H1 (cell line): ENCODE measurements around the gene CTNND2. TPM values are rescaled to one million over a fixed set of nuclear protein-coding genes. Genes with fewer than 3 reads are reported as not detected.

Experiments
- CTCF ChIA-PET: fragments of 300-600 bp; sonication (Branson Sonifier 250); formaldehyde crosslinking; loops from one replicate; lab custom pipeline; 2021; ENCODE audit not compliant: partially characterized antibody; lab: Charles Lee
- POLR2A ChIA-PET: fragments of 300-600 bp; sonication (Branson Sonifier 250); formaldehyde crosslinking; loops from one replicate; lab custom pipeline; 2021; ENCODE audit warnings: inconsistent platforms; ENCODE audit not compliant: partially characterized antibody; lab: Charles Lee
- DNase-seq, 2 experiments: peaks; one replicate each; pipeline versions ENCODE4 v3.0.0 to v3.0.0-alpha.2; 2010 to 2022; ENCODE audit warnings: low spot score in 2 of 2, low read depth in 1 of 2, mixed read lengths in 1 of 2
- FAIRE-seq: peaks from 2 replicates; lab custom pipeline; 2011; peaks lifted over from hg19 to GRCh38; lab: Jason Lieb, UNC
- H2AFZ ChIP-seq: 2 replicates; pipeline ENCODE4 v1.8.1; 2012; ENCODE audit warnings: low read length, inconsistent platforms
- H2AK5ac ChIP-seq: 2 replicates; pipeline ENCODE4 v1.6.1; 2013; ENCODE audit warnings: low read depth, low read length
- H2BK120ac ChIP-seq: replicated peaks from 2 replicates; pipeline ENCODE3; 2013; ENCODE audit warnings: low read depth, low read length, inconsistent platforms
- H2BK12ac ChIP-seq: 2 replicates; pipeline ENCODE4 v1.6.1; 2013; ENCODE audit warnings: low read depth, low read length
- H2BK15ac ChIP-seq: 2 replicates; pipeline ENCODE4 v1.6.1; 2013; ENCODE audit warnings: low read length
- H2BK20ac ChIP-seq: 2 replicates; pipeline ENCODE4 v1.6.1; 2013; ENCODE audit warnings: low read length
- H2BK5ac ChIP-seq: 2 replicates; pipeline ENCODE4 v1.6.1; 2013; ENCODE audit warnings: low read depth, low read length
- H3K14ac ChIP-seq: 2 replicates; pipeline ENCODE4 v1.6.1; 2013; ENCODE audit warnings: inconsistent platforms; ENCODE audit not compliant: insufficient read length
- H3K18ac ChIP-seq: 2 replicates; pipeline ENCODE4 v1.6.1; 2013; ENCODE audit warnings: low read length; ENCODE audit errors: extremely low read depth
- H3K23ac ChIP-seq: 2 replicates; pipeline ENCODE4 v1.6.1; 2013; ENCODE audit warnings: inconsistent platforms; ENCODE audit not compliant: insufficient read length
- H3K23me2 ChIP-seq: 2 replicates; pipeline ENCODE4 v1.6.1; 2013; ENCODE audit warnings: low read depth, low read length
- H3K27ac ChIP-seq: 2 replicates; pipeline ENCODE4 v1.6.1; 2011; ENCODE audit warnings: low read depth, low read length, inconsistent platforms
- H3K27me3 ChIP-seq, 4 experiments: replicated peaks in 1 of 4; 1 replicate in 1 of 4; 2 replicates in 3 of 4; pipeline versions ENCODE4 v1.6.1 to v1.8.1; 2011 to 2013; ENCODE audit warnings: low read length in 3 of 4, mild to moderate bottlenecking in 3 of 4, inconsistent platforms in 2 of 4, mixed read lengths in 2 of 4, moderate library complexity in 1 of 4; ENCODE audit not compliant: control insufficient read depth in 3 of 4, insufficient read depth in 3 of 4; ENCODE audit errors: extremely low read depth in 1 of 4
- H3K36me3 ChIP-seq, 4 experiments: 2 replicates each; pipeline versions ENCODE4 v1.6.1 to v1.8.1; 2011 to 2013; ENCODE audit warnings: mild to moderate bottlenecking in 4 of 4, low read length in 3 of 4, moderate library complexity in 2 of 4, control low read depth in 1 of 4, inconsistent platforms in 1 of 4; ENCODE audit not compliant: insufficient read depth in 4 of 4, control insufficient read depth in 2 of 4
- H3K4ac ChIP-seq: replicated peaks from 2 replicates; pipeline ENCODE3; 2013; ENCODE audit warnings: low read length, low read depth, mixed read lengths, inconsistent platforms; ENCODE audit not compliant: insufficient read length
- H3K4me1 ChIP-seq, 4 experiments: replicated peaks in 1 of 4; 1 replicate in 1 of 4; 2 replicates in 3 of 4; pipeline versions ENCODE4 v1.6.1 to v1.8.1; 2011 to 2013; ENCODE audit warnings: low read length in 3 of 4, inconsistent platforms in 2 of 4, mixed read lengths in 1 of 4; ENCODE audit not compliant: insufficient read depth in 4 of 4, control insufficient read depth in 3 of 4
- H3K4me2 ChIP-seq, 2 experiments: 2 replicates each; pipeline versions ENCODE4 v1.6.1 to v1.8.1; 2011 to 2013; ENCODE audit warnings: low read depth in 2 of 2, low read length in 2 of 2, control low read depth in 1 of 2, inconsistent platforms in 1 of 2, mild to moderate bottlenecking in 1 of 2; ENCODE audit not compliant: insufficient read depth in 1 of 2
- H3K4me3 ChIP-seq, 4 experiments: fragments of 200-600, 300-600 bp in 1 of 4; sonication (generic), shearing (Covaris generic), sonication (Bioruptor Twin) in 1 of 4; 2 replicates each; pipeline versions ENCODE4 v1.5.1 to v1.8.1; 2011 to 2016; ENCODE audit warnings: low read length in 4 of 4, low read depth in 3 of 4, control low read depth in 2 of 4, inconsistent platforms in 2 of 4, mild to moderate bottlenecking in 2 of 4, mixed read lengths in 1 of 4, moderate library complexity in 1 of 4; ENCODE audit not compliant: insufficient read depth in 2 of 4; ENCODE audit errors: extremely low read depth in 1 of 4
- H3K56ac ChIP-seq: replicated peaks from 2 replicates; pipeline ENCODE3; 2013; ENCODE audit warnings: low read depth, mild to moderate bottlenecking, mixed read lengths, low read length, inconsistent platforms; ENCODE audit not compliant: insufficient read length
- H3K79me1 ChIP-seq: 2 replicates; pipeline ENCODE4 v1.6.1; 2013; ENCODE audit warnings: low read depth, low read length, control low read depth
- H3K79me2 ChIP-seq, 2 experiments: 2 replicates each; pipeline versions ENCODE4 v1.6.1 to v1.8.1; 2012 to 2013; ENCODE audit warnings: low read length in 2 of 2, mild to moderate bottlenecking in 2 of 2, inconsistent platforms in 1 of 2; ENCODE audit not compliant: insufficient read depth in 2 of 2, control insufficient read depth in 1 of 2
- H3K9ac ChIP-seq, 4 experiments: replicated peaks in 1 of 4; 1 replicate in 1 of 4; 2 replicates in 3 of 4; pipeline versions ENCODE4 v1.6.1 to v1.8.1; 2011 to 2013; ENCODE audit warnings: low read depth in 3 of 4, low read length in 3 of 4, control low read depth in 2 of 4, mild to moderate bottlenecking in 2 of 4, moderate library complexity in 2 of 4, inconsistent platforms in 1 of 4; ENCODE audit errors: extremely low read depth in 1 of 4
- H3K9me3 ChIP-seq, 2 experiments: 2 replicates each; pipeline versions ENCODE4 v1.6.1 to v1.8.1; 2012 to 2013; ENCODE audit warnings: mild to moderate bottlenecking in 2 of 2, moderate library complexity in 2 of 2, control low read depth in 1 of 2, inconsistent platforms in 1 of 2, low read depth in 1 of 2, low read length in 1 of 2, mixed read lengths in 1 of 2; ENCODE audit not compliant: insufficient read depth in 2 of 2
- H4K20me1 ChIP-seq, 2 experiments: replicated peaks in 1 of 2; 2 replicates each; pipeline versions ENCODE3 to v1.8.1; 2011 to 2013; ENCODE audit warnings: inconsistent platforms in 2 of 2, low read length in 2 of 2, mild to moderate bottlenecking in 1 of 2; ENCODE audit not compliant: insufficient read depth in 2 of 2, control insufficient read depth in 1 of 2
- H4K5ac ChIP-seq: 2 replicates; pipeline ENCODE4 v1.6.1; 2013; ENCODE audit warnings: low read length, low read depth, mixed read lengths, inconsistent platforms; ENCODE audit not compliant: insufficient read length
- H4K8ac ChIP-seq: 2 replicates; pipeline ENCODE4 v1.8.0; 2013; ENCODE audit warnings: mild to moderate bottlenecking, moderate library complexity, low read length, inconsistent platforms; ENCODE audit not compliant: insufficient read depth; ENCODE audit errors: extremely low read depth
- H4K91ac ChIP-seq: replicated peaks from 2 replicates; pipeline ENCODE3; 2013; ENCODE audit warnings: low read length, mixed read lengths, inconsistent platforms; ENCODE audit not compliant: insufficient read length
- CREB1 ChIP-seq: IDR thresholded peaks from 2 replicates; pipeline ENCODE4 v1.6.1; 2012; ENCODE audit warnings: inconsistent platforms
- WGBS, 2 experiments: shearing (Covaris generic) in 1 of 2; methylation state at CpG; one replicate each; pipeline versions ENCODE4 v1.1.6 to v1.1.7; 2013 to 2015; ENCODE audit warnings: low lambda C conversion rate in 2 of 2, mixed read lengths in 2 of 2, inconsistent platforms in 1 of 2, low coverage in 1 of 2, missing lambda C conversion rate in 1 of 2; ENCODE audit not compliant: insufficient replicate concordance in 2 of 2, insufficient coverage in 1 of 2, insufficient read length in 1 of 2; ENCODE audit errors: extremely low coverage in 1 of 2, missing lambda C conversion rate in 1 of 2; 5-methylcytosine and 5-hydroxymethylcytosine counted together
- polyA plus RNA-seq, 7 experiments: library from polyadenylated mRNA; depleted of rRNA in 3 of 7; stranded (reverse) in 5 of 7; unstranded in 2 of 7; fragments of >200 nt in 5 of 7; fragments of 200-250 nt in 2 of 7; gene quantifications; 1 replicate in 5 of 7; 2 replicates in 1 of 7; 4 replicates in 1 of 7; pipeline versions ENCODE4 v1.2.1 to v1.2.3, GENCODE V29; 2011 to 2013; ENCODE audit warnings: missing spikeins in 2 of 7, mixed read lengths in 2 of 7
- total RNA-seq: library from RNA; stranded (reverse); fragmentation: NEBNext Ultra II Directional; extraction: Animal tissue kit (Norgen Biotek cat#: 25700); gene quantifications from 2 replicates; pipeline ENCODE4 v1.2.1, GENCODE V29; 2021

The CTNND2 gene
- total and polyA plus RNA-seq, 2 of the 8 experiments (the other 6 are each of a cell fraction or from before 2014, with no cell fraction given): 7.4 to 14.2 TPM

- no peak overlapping the region for H3K18ac ChIP-seq
- H3K23me2 ChIP-seq: no peaks in the 10 kb centered on the region
- no peak for TF ChIP-seq CREB1
- H3K4me1 ChIP-seq: peaks cover 0 to 14% (median 3%) of the 10 kb centered on the region in 4 experiments; a peak in 5 of 7 replicates
- no peak overlapping the region for H3K9ac ChIP-seq
- no peak overlapping the region for H4K5ac ChIP-seq
- H4K8ac ChIP-seq: no peak overlapping the region
- no peak overlapping the region for H3K56ac ChIP-seq
- peak overlapping the region; percentile 89 for H3K14ac ChIP-seq
- no peaks in the 10 kb centered on the region for H3K9me3 ChIP-seq
- POLR2A ChIA-PET: no interaction called here
- peak overlapping the region; percentile 39 for H4K91ac ChIP-seq
- no peaks in the 10 kb centered on the region for H3K27me3 ChIP-seq
- no peak overlapping the region for H3K4ac ChIP-seq
- no peak overlapping the region for H2BK20ac ChIP-seq
- H3K27ac ChIP-seq: no peak overlapping the region
- H3K79me2 ChIP-seq: no peaks in the 10 kb centered on the region
- H3K36me3 ChIP-seq: no peaks in the 10 kb centered on the region
- no peak overlapping the region for H3K23ac ChIP-seq
- H3K79me1 ChIP-seq: no peaks in the 10 kb centered on the region
- H2BK12ac ChIP-seq: no peak overlapping the region
- no peak overlapping the region for H3K4me2 ChIP-seq
- WGBS, 2 experiments: 88% methylated on average over 4 of the region's 4 CpGs; no CpG with 5 or more reads in 1 of the 2 experiments
- H3K4me3 ChIP-seq: no peak overlapping the region
- H2BK5ac ChIP-seq: no peak overlapping the region
- CTCF ChIA-PET: interaction anchor here (0.6 kb wide), 1 partner anchor 211 kb away, joined by 3 read pairs; no protein-coding TSS in a partner anchor
- FAIRE-seq (no peak), DNase-seq (no peak)
- H2AFZ ChIP-seq: no peak overlapping the region
- H2AK5ac ChIP-seq: no peak overlapping the region
- H2BK15ac ChIP-seq: no peak overlapping the region
- H4K20me1 ChIP-seq: no peaks in the 10 kb centered on the region
- no peak overlapping the region for H2BK120ac ChIP-seq
Observed at GRCh38 chr5:11531811-11532555, 372.3 kb downstream of the CTNND2 start.
